Measurements from ENCODE around the gene BRCA1. TPM values are rescaled to one million over a fixed set of nuclear protein-coding genes. Genes with fewer than 3 reads are reported as not detected.

BRCA1 gene
- total RNA-seq, 1 donor = 44.6 TPM

- H3K4me3 ChIP-seq (ENCODE audit: low read depth, low read length) = no peak overlapping the region
- DNase-seq (ENCODE audit: low read depth) = no peak
- no peak for TF ChIP-seq CTCF (IDR thresholded peaks at IDR 0.05; ENCODE audit: insufficient read depth, low read length)
These were observed 73.2 kb downstream of the BRCA1 start for GRCh38 chr17:43051969-43052368.

- no peak for DNase-seq (ENCODE audit: low read depth)
- no peak for TF ChIP-seq CTCF (IDR thresholded peaks at IDR 0.05; ENCODE audit: insufficient read depth, low read length)
- H3K4me3 ChIP-seq (ENCODE audit: low read depth, low read length) = no peak overlapping the region
These were observed 81.1 kb downstream of the BRCA1 start for GRCh38 chr17:43044024-43044423.

GRCh38 chr17:43043307-43043706 is 81.9 kb downstream of the BRCA1 start:
- peak; percentile 10 for DNase-seq (ENCODE audit: low read depth)
- no peak for TF ChIP-seq CTCF (IDR thresholded peaks at IDR 0.05; ENCODE audit: insufficient read depth, low read length)
- no peak overlapping the region for H3K4me3 ChIP-seq (ENCODE audit: low read depth, low read length)

GRCh38 chr17:43042025-43042628 is 83.0 kb downstream of the BRCA1 start:
- TF ChIP-seq CTCF (IDR thresholded peaks at IDR 0.05; ENCODE audit: insufficient read depth, low read length) = no peak
- DNase-seq (ENCODE audit: low read depth) = no peak
- H3K4me3 ChIP-seq (ENCODE audit: low read depth, low read length) = no peak overlapping the region

- TF ChIP-seq CTCF (IDR thresholded peaks at IDR 0.05; ENCODE audit: insufficient read depth, low read length) = no peak
- DNase-seq (ENCODE audit: low read depth) = no peak
- no peak overlapping the region for H3K4me3 ChIP-seq (ENCODE audit: low read depth, low read length)
These were observed 84.5 kb downstream of the BRCA1 start for GRCh38 chr17:43040655-43041054.

- no peak for DNase-seq (ENCODE audit: low read depth)
- no peak overlapping the region for H3K4me3 ChIP-seq (ENCODE audit: low read depth, low read length)
- TF ChIP-seq CTCF (IDR thresholded peaks at IDR 0.05; ENCODE audit: insufficient read depth, low read length) = no peak
These were observed 85.5 kb downstream of the BRCA1 start for GRCh38 chr17:43039646-43040045.

GRCh38 chr17:43034894-43035293 is 90.3 kb downstream of the BRCA1 start:
- TF ChIP-seq CTCF (IDR thresholded peaks at IDR 0.05; ENCODE audit: insufficient read depth, low read length) = no peak
- DNase-seq (ENCODE audit: low read depth) = no peak
- no peak overlapping the region for H3K4me3 ChIP-seq (ENCODE audit: low read depth, low read length)

All from fibroblast of the aortic adventitia (primary cell).